Measurements from ENCODE around the gene BTBD2. TPM values are rescaled to one million over a fixed set of nuclear protein-coding genes. Genes with fewer than 3 reads are reported as not detected.

BTBD2 gene
- total and polyA plus RNA-seq, 2 of the 13 experiments (the other 11 are each of a cell fraction or from before 2014, with no cell fraction given) = 28.1 to 45.3 TPM

DNA sequence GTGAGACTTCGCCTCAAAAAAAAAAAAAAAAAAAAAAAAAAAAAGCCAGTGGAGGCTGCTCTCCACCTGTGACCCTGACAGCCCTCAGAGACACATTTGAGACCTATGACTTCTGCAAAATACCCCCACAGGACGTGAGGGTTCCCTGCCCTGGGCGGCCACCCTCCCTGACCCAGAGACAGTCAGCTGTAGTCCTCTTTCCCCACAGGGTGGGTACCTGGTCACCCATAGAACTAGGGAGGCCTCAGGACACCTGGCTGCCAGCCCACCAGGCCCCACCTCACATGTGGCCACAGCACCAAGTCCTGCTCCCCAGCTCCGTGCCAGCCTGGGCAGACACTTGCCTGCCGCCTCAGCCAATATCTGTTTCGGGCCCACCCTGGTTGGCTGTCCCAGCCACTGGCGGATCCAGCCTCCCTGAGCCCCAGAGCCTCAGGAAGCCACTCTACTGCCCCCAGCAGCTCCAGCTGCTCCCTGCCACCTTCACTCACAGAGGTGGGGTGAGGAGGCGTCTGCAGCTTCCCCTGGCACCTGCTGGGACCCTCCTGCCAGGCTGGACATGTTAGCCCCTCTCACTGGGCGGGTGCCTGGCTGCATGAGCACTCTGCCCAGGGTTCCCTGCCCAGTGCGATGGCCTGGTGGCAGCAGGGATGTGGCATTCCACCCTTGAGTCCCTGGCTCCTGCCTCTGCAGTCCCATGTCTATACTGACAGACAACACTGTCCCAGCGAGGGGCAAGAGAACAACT is 28.6 kb upstream of the BTBD2 start (continued):
- TF ChIP-seq ZNF556 (CRISPR knock-in tag; IDR thresholded peaks at IDR 0.05; ENCODE audit: borderline replicate concordance) = no peak
- no peak for TF ChIP-seq ZNF550 (CRISPR knock-in tag; IDR thresholded peaks at IDR 0.05; ENCODE audit: borderline replicate concordance)
- TF ChIP-seq YEATS2 (CRISPR knock-in tag; IDR thresholded peaks at IDR 0.05; ENCODE audit: borderline replicate concordance) = no peak
- TF ChIP-seq ZNF577 (CRISPR knock-in tag; IDR thresholded peaks at IDR 0.05; ENCODE audit: borderline replicate concordance, low read depth) = no peak
- TF ChIP-seq, protein P1, sequence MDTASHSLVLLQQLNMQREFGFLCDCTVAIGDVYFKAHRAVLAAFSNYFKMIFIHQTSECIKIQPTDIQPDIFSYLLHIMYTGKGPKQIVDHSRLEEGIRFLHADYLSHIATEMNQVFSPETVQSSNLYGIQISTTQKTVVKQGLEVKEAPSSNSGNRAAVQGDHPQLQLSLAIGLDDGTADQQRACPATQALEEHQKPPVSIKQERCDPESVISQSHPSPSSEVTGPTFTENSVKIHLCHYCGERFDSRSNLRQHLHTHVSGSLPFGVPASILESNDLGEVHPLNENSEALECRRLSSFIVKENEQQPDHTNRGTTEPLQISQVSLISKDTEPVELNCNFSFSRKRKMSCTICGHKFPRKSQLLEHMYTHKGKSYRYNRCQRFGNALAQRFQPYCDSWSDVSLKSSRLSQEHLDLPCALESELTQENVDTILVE (CRISPR knock-in tag; IDR thresholded peaks at IDR 0.05) = no peak
- no peak for TF ChIP-seq ZNF775 (CRISPR knock-in tag; IDR thresholded peaks at IDR 0.05; ENCODE audit: borderline replicate concordance)
- peak; percentile 31 for TF ChIP-seq AGO1 (IDR thresholded peaks at IDR 0.05; ENCODE audit: low read depth, low read length, poor library complexity, severe bottlenecking)
- TF ChIP-seq, protein P2, sequence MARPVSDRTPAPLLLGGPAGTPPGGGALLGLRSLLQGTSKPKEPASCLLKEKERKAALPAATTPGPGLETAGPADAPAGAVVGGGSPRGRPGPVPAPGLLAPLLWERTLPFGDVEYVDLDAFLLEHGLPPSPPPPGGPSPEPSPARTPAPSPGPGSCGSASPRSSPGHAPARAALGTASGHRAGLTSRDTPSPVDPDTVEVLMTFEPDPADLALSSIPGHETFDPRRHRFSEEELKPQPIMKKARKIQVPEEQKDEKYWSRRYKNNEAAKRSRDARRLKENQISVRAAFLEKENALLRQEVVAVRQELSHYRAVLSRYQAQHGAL (CRISPR knock-in tag; IDR thresholded peaks at IDR 0.05; ENCODE audit: not compliant biosample characterization) = no peak
- TF ChIP-seq, protein P3, sequence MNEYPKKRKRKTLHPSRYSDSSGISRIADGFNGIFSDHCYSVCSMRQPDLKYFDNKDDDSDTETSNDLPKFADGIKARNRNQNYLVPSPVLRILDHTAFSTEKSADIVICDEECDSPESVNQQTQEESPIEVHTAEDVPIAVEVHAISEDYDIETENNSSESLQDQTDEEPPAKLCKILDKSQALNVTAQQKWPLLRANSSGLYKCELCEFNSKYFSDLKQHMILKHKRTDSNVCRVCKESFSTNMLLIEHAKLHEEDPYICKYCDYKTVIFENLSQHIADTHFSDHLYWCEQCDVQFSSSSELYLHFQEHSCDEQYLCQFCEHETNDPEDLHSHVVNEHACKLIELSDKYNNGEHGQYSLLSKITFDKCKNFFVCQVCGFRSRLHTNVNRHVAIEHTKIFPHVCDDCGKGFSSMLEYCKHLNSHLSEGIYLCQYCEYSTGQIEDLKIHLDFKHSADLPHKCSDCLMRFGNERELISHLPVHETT (CRISPR knock-in tag; conservative IDR thresholded peaks at IDR 0.05) = no peak
- no peak for TF ChIP-seq ZNF619 (CRISPR knock-in tag; IDR thresholded peaks at IDR 0.05)
- TF ChIP-seq, protein P4, sequence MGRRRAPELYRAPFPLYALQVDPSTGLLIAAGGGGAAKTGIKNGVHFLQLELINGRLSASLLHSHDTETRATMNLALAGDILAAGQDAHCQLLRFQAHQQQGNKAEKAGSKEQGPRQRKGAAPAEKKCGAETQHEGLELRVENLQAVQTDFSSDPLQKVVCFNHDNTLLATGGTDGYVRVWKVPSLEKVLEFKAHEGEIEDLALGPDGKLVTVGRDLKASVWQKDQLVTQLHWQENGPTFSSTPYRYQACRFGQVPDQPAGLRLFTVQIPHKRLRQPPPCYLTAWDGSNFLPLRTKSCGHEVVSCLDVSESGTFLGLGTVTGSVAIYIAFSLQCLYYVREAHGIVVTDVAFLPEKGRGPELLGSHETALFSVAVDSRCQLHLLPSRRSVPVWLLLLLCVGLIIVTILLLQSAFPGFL (CRISPR knock-in tag; IDR thresholded peaks at IDR 0.05) = no peak
- TF ChIP-seq, protein P5, sequence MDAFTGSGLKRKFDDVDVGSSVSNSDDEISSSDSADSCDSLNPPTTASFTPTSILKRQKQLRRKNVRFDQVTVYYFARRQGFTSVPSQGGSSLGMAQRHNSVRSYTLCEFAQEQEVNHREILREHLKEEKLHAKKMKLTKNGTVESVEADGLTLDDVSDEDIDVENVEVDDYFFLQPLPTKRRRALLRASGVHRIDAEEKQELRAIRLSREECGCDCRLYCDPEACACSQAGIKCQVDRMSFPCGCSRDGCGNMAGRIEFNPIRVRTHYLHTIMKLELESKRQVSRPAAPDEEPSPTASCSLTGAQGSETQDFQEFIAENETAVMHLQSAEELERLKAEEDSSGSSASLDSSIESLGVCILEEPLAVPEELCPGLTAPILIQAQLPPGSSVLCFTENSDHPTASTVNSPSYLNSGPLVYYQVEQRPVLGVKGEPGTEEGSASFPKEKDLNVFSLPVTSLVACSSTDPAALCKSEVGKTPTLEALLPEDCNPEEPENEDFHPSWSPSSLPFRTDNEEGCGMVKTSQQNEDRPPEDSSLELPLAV (CRISPR knock-in tag; conservative IDR thresholded peaks at IDR 0.05; ENCODE audit: low read depth) = no peak
- TF ChIP-seq, protein P6, sequence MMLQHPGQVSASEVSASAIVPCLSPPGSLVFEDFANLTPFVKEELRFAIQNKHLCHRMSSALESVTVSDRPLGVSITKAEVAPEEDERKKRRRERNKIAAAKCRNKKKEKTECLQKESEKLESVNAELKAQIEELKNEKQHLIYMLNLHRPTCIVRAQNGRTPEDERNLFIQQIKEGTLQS (CRISPR knock-in tag; IDR thresholded peaks at IDR 0.05) = no peak
- no peak for TF ChIP-seq KAT2B (IDR thresholded peaks at IDR 0.05; ENCODE audit: borderline replicate concordance, low read depth, low read length)
- TF ChIP-seq ZNF17 (CRISPR knock-in tag; IDR thresholded peaks at IDR 0.05) = no peak
- no peak for TF ChIP-seq ZNF44 (CRISPR knock-in tag; IDR thresholded peaks at IDR 0.05)
- no peak for TF ChIP-seq ZSCAN22 (CRISPR knock-in tag; IDR thresholded peaks at IDR 0.05)
- TF ChIP-seq RBFOX2 (IDR thresholded peaks at IDR 0.05; ENCODE audit: low read depth, low read length) = peak; percentile 70
- TF ChIP-seq, protein P7, sequence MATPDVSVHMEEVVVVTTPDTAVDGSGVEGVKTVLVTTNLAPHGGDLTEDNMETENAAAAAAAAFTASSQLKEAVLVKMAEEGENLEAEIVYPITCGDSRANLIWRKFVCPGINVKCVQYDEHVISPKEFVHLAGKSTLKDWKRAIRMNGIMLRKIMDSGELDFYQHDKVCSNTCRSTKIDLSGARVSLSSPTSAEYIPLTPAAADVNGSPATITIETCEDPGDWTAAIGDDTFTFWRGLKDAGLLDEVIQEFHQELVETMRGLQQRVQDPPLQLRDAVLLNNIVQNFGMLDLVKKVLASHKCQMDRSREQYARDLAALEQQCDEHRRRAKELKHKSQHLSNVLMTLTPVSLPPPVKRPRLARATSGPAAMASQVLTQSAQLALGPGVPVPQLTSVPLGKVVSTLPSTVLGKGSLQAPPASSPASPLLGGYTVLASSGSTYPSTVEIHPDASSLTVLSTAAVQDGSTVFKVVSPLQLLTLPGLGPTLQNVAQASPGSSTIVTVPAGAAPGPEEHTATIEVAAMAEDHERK (CRISPR knock-in tag; IDR thresholded peaks at IDR 0.05; ENCODE audit: low read depth) = no peak
- no peak for TF ChIP-seq ZBTB7A (CRISPR knock-in tag; IDR thresholded peaks at IDR 0.05)

All from HepG2 (cell line).